ENCODE results near the gene HMGCLL1. TPM values are rescaled to one million over a fixed set of nuclear protein-coding genes. Genes with fewer than 3 reads are reported as not detected.

Gene HMGCLL1
- total and polyA plus RNA-seq, 8 donors: 0.69 to 8.1 (median 1.1) TPM

DNA sequence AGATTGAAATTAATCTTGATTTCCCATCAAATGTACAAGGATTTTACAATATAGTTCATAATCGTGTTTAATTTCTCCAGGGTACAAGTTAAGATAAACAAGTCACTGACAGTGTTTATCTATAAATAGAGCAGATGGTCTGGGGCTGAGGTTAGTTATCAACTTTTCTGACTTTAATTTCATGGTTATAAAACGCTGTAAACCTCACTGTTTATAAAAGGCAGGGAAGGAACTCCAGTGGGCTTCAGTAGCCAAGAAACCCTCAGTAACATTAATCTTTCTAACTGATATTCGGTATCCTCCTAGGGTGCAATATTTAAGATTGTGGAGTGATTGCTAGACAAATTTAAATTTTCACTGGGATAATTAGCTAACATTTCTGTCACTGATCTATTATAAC lies 183.1 kb downstream of the HMGCLL1 start:
- no peaks in the 10 kb centered on the region for H3K9me3 ChIP-seq
- TF ChIP-seq, protein P1, sequence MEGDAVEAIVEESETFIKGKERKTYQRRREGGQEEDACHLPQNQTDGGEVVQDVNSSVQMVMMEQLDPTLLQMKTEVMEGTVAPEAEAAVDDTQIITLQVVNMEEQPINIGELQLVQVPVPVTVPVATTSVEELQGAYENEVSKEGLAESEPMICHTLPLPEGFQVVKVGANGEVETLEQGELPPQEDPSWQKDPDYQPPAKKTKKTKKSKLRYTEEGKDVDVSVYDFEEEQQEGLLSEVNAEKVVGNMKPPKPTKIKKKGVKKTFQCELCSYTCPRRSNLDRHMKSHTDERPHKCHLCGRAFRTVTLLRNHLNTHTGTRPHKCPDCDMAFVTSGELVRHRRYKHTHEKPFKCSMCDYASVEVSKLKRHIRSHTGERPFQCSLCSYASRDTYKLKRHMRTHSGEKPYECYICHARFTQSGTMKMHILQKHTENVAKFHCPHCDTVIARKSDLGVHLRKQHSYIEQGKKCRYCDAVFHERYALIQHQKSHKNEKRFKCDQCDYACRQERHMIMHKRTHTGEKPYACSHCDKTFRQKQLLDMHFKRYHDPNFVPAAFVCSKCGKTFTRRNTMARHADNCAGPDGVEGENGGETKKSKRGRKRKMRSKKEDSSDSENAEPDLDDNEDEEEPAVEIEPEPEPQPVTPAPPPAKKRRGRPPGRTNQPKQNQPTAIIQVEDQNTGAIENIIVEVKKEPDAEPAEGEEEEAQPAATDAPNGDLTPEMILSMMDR (IDR thresholded peaks at IDR 0.05): no peak
- 32 to 33% methylated on average over 3 of the region's 3 CpGs for WGBS, 2 donors
- no peaks in the 10 kb centered on the region for H3K4me1 ChIP-seq
- FAIRE-seq (no peak), DNase-seq (no peak), ATAC-seq (no peak)
- no peak overlapping the region for H3K4me3 ChIP-seq
- intact Hi-C loops (cut with DNase I): no loop called here
- H3K27ac ChIP-seq: no peak overlapping the region
- H3K36me3 ChIP-seq: no peaks in the 10 kb centered on the region
- no peaks in the 10 kb centered on the region for H3K27me3 ChIP-seq

DNA sequence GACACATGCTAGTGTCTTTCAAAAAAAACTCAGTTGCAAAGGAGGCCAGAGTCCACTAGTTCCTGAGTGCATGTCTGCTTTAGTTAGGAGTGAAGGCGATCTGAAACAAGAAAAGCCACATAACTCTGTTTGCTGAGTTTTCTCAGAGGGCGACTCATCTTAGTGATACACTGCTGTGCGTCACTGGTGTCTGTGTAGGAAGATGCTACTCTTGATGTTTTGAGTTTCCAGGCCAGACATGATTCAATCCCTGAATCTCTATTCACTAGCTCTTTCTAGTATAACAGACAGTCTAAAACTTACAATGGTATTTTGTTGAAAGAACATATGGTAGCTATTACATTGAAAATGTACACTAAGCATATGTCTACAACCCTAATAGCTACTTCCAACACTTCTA lies 190.8 kb downstream of the HMGCLL1 start:
- TF ChIP-seq, protein P1 (IDR thresholded peaks at IDR 0.05): no peak
- H3K4me3 ChIP-seq: no peak overlapping the region
- no peak for ATAC-seq
- no peak for FAIRE-seq
- H3K9me3 ChIP-seq: no peaks in the 10 kb centered on the region
- no peak overlapping the region for H3K27ac ChIP-seq
- WGBS, 2 donors: 77 to 81% methylated on average over 3 of the region's 3 CpGs
- no peaks in the 10 kb centered on the region for H3K27me3 ChIP-seq
- intact Hi-C loops (cut with DNase I): no loop called here
- no peaks in the 10 kb centered on the region for H3K36me3 ChIP-seq
- H3K4me1 ChIP-seq: no peaks in the 10 kb centered on the region
- no peak for DNase-seq
